HG02870 (cell line): ENCODE results near the gene JAZF1.

Experiments used
- ATAC-seq: cut with Tn5 transposase; IDR thresholded peaks from one replicate; pipeline ENCODE4 v1.9.1; 2021; ENCODE audit warnings: mild to moderate bottlenecking, moderate library complexity; ENCODE audit not compliant: unreplicated experiment

Gene JAZF1

GRCh38 chr7:27992755-27993493, 187.7 kb downstream of the JAZF1 start:
- ATAC-seq: no peak

DNA sequence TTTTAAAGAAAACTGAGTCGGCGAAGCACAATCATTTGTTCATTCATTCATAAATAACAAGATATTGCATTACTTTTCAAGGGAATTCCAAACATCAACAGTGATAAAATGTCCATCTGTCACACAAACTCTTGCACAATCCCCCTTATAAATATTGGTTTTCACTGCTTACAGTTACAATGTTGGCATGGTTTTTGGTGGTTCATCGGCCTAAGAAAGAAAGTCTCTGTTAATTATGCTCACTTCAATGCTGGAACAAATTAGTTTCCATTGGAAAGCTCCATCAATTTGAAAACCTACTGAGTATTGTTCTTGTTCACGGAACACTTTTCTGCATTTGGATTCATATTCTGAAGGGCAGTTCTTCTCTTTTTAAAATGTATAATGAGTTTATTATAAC, 188.5 kb downstream of the JAZF1 start:
- no peak for ATAC-seq

GRCh38 chr7:27991006-27991528, 189.5 kb downstream of the JAZF1 start:
- ATAC-seq: no peak

GRCh38 chr7:27976531-27976930, 204.1 kb downstream of the JAZF1 start:
- no peak for ATAC-seq

DNA sequence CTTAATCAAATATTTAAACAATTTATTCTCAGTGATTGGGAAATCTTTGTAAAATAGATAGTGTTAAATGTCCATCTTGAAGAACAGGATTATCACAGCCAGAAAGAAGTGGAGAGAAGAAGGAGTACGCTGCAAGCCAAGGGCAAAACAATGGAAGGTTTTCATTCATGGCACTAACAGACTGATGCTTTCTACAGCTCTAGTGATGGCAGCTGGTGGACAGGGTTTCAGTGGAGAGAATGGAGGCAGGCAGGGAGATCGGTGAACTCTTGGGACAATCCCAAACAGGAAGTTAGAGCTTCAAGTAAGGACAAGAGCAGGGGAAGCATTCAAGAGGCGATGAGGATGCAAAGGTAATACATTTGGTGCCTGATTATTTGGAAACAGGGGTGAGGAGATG, 207.0 kb downstream of the JAZF1 start:
- no peak for ATAC-seq

- no peak for ATAC-seq
Observed at GRCh38 chr7:27972276-27972675, 208.3 kb downstream of the JAZF1 start.

DNA sequence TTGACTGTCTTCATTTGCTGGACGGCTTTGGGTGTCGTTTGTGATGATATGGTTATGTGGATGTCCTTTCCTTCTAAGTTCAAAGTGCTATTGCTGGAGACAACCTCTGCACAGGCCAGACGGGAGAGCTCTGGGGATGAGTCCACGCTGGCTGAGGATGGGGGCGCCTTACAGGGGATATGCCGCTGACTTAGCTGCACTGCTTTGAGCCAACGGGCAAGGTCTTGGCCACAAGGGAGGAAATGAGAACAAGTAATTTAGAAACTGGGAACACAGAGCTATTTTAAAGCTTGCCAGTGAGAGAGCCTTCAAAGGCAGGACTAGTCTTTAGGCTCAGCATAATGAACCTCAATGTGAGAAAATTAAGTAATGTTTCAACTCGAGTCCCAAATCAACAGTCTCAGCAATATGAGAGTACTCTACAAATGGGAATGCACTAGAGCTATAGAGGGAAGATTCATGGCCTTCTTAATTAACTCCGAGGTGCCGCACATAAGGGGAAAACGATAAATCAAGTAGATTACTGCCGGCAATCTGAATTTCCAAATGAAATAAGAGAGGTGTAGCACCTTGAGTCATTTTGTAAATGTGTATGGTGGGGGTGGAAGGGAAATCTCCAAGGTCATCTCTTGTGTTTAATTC, 209.3 kb downstream of the JAZF1 start:
- ATAC-seq: no peak

DNA sequence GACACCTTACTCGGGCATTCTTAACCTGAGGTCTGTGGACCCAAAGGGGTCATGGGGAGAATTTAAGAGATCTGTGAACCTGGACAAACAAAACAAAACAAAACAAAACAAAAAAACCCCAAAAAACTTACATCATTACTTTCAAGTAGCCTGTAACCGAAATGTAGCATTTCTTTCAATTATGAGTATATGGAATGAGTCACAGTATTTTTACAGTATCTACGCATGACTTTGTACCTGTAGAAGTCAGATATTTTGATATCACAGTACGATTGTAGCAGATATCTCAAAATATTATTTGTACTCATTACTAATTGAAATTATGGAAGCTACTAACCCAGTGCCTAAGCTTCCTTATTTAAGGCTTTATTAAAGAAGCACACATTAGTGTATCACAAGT, 210.2 kb downstream of the JAZF1 start:
- no peak for ATAC-seq

DNA sequence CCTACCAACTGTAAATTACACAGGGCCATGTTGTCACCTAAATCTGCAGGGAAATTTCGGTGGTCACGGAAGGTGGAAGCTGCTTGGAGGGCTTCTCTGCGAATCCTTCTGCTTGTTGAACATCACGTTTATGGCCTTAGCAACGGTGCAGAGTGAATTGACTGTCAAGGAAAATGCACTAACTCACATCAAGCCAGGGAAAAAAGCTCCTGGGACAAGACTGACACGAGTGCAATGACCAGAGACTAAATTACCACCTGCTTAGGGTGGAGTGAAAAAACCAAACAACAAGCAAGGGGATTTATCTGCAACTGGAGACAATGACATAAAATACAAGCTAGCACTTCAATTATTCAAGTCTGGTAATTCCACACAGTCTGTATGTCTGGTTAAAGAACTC, 211.2 kb downstream of the JAZF1 start:
- no peak for ATAC-seq

- ATAC-seq: no peak
Observed at GRCh38 chr7:27967639-27968038, 213.0 kb downstream of the JAZF1 start.

DNA sequence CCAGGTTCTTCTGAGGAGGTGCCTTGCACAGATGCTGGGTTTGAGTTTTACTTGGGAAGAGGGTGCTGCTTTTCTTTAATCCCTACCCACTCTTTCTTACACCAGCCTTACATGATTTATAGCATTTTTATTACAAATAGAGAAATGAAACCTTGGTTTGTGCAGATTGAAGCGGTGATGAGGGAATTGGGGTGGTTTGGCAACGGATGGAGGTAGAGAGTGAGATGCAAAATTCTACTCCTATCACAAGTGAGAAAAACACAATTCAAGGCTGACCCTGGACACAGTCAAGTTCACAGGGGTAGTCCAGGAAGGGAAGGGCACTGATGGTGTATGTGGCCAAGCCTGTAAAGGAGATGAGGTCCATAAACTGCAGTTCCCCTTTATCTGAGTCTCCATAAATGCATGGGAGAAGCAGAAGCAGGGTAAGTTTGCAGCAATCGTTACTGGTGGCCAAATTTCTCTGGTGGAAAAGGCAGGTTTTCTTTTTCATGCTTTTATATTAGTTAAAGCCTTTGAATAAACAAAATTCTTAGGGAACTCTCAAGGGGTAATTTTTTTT, 214.3 kb downstream of the JAZF1 start:
- no peak for ATAC-seq

DNA sequence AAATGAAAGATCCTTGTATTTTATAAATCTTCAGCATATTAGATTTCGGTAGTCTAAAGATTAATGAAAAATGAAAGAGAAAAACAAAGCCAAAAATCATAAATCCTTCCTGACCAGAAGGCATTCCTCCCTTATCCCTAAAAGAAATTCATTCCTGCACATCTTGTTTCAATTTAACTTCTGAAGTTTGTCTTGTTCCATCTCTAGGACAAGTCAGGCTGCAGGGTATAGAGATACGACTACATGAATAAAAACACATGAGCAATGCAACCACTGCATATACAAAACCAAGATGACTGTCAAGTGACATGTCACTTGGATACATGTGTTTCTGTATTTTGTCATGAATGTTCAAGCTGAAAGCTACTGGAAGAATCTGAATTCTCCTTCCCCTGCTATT, 214.9 kb downstream of the JAZF1 start:
- ATAC-seq: no peak

GRCh38 chr7:27964820-27965219, 215.8 kb downstream of the JAZF1 start:
- ATAC-seq: no peak

DNA sequence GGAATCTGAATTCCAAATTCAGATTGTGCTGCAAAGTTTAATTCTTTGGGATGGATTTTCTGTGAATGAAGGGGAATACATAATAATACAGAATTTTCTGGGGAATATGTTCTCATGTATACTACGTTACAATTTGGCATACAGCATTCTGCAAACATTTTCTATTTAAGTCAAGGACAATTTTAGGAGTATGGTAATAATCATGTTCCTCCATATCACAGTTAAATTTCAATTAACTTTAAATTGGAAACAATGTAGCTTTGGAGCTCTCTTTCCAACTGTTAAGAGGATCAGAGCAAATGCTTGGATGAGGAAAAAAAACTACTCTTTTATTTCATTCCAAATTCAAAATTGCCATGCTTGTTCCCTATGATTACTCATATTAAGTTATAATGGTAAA, 217.5 kb downstream of the JAZF1 start:
- no peak for ATAC-seq

DNA sequence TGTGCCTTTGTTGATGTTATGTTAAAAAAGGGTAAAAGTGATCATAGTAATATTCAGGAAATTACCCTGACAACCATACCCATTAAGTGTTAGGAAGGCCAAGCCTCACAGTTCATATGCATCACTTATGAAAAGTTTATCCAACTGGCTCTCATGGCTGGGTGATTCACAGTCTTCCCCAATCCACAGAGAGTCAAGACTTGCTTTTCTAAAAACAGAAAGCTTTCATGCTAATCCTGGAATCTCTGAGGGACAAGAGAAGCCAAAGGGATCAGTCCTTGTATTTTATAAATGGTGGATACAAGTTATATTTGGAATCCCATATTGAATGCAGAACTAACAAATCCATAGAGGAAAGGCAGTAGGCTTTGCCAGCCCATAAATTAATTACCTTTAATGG, 218.3 kb downstream of the JAZF1 start:
- ATAC-seq: no peak

DNA sequence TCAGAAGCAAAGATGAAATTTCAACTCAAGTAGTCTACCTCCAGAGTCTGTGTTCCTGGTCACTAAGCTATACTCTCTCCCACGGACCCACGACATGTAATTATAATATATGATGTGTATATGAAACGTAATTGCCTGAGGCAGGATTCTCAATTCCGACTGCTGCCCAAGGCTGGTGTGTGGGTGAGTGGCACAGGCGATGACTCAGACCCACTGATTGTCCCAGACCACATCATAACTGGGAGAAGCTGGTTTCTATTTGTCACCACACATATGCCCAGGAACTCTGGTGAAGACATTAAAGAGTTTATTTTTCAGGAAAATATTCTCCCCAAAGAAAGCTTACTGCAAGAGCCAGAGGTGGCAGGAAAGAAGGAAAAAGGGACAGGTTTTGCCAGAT, 219.3 kb downstream of the JAZF1 start:
- no peak for ATAC-seq

DNA sequence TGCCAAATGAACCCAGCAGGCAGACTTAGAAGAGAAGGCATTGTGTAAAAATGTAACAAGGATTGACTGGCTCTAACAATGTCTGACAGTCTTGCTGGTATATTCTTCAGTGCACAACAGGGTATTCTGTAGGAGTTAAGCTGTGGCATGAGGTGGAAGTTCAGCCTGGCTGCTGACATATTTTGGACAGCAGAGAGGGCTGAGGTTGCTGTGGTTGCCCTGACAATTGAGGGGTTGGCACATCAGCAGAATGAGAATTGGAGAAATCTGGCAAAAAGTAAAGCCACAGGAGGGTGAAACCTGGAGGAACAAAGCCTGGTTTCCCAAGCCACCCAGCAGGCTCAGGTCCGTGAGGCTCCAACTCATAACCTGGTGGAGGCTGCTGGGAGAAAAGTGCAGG, 220.2 kb downstream of the JAZF1 start:
- no peak for ATAC-seq

DNA sequence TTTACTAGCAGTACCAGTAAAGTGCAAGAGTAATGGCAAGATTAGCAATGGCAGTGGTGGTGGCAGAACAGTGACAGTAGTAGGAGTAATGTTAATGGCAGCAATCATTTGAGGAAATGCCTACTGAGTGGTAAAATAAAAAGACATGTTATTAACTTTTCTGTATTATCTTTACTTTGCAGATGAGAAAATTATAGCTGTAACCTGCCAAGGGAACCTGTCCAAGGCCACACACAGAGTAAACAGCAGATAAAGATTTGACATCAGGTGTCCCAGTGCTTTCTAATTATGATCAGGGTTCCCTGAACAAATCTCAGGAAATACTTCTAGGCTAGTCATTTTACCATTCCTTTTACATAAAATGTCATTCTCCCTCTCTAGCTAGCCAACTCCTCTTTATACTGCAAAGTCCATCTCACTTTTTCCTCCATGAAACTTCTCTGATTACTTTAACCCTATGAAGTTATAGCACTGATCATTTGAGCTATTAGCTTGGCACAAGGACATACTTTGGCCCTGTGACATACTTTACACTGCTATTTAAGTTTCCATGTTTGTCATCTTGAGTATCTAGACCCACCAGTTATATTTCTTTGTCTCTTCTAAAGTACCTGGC, 221.6 kb downstream of the JAZF1 start:
- no peak for ATAC-seq

- no peak for ATAC-seq
Observed at GRCh38 chr7:27955596-27955995, 225.0 kb downstream of the JAZF1 start.

DNA sequence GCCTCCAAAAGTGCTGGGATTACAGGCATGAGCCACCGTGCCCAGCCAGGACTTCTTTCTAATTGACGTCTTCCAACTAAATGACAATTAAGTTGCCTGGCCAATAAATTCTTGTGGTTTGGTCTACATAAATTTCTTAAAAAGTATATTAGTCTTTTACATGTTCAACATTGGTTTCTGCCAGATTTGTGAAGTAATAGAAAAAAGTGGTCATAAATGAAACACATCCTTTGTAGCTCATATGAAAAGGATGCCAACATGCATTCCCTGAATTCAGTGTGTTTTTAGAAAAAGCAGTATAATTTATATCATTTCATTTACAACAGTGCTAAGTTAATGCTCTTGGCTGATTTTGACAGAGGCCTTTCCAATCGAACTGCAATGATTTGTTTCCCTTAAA, 225.6 kb downstream of the JAZF1 start:
- ATAC-seq: no peak

GRCh38 chr7:27953777-27954176, 226.8 kb downstream of the JAZF1 start:
- no peak for ATAC-seq

- ATAC-seq: no peak
Observed at GRCh38 chr7:27953361-27953760, 227.2 kb downstream of the JAZF1 start.
